SK-N-SH (cell line): Measurements from ENCODE around the gene SEMA4G.

ENCODE experiments used
- CHD2 ChIP-seq: fragments of 150-350 bp; IDR thresholded peaks from 2 replicates; pipeline ENCODE4 v1.6.1; 2018; ENCODE audit warnings: low read length; ENCODE audit not compliant: partially characterized antibody
- CTCF ChIP-seq: fragments of 200-600 bp; sonication (generic); IDR thresholded peaks from 2 replicates; pipeline ENCODE4 v1.6.1; 2017; ENCODE audit warnings: antibody characterized with exemption, mild to moderate bottlenecking, moderate library complexity
- EZH2phosphoT487 ChIP-seq: fragments of 200-600 bp; sonication (generic); IDR thresholded peaks from 2 replicates; pipeline ENCODE4 v1.6.1; 2017; ENCODE audit warnings: low read depth, mixed run types, mild to moderate bottlenecking, antibody characterized with exemption, moderate library complexity, borderline replicate concordance
- MAX ChIP-seq: IDR thresholded peaks from 2 replicates; pipeline ENCODE4 v1.4.0; 2012; ENCODE audit warnings: low read depth
- MEF2A ChIP-seq: IDR thresholded peaks from 2 replicates; pipeline ENCODE4 v1.4.0; 2012; ENCODE audit warnings: low read depth, borderline replicate concordance
- NRF1 ChIP-seq: IDR thresholded peaks from 2 replicates; pipeline ENCODE4 v1.6.1; 2012; ENCODE audit warnings: low read depth, mild to moderate bottlenecking, low read length
- POLR2AphosphoS5 ChIP-seq: IDR thresholded peaks from 2 replicates; pipeline ENCODE4 v1.6.1; 2012; ENCODE audit warnings: low read depth, low read length
- RCOR1 ChIP-seq: fragments of 150-350 bp; IDR thresholded peaks from 2 replicates; pipeline ENCODE4 v1.6.1; 2017; ENCODE audit warnings: antibody characterized with exemption, low read length
- SIN3A ChIP-seq: IDR thresholded peaks from 2 replicates; pipeline ENCODE4 v1.6.1; 2012; ENCODE audit warnings: low read depth, mild to moderate bottlenecking, low read length, moderate library complexity, borderline replicate concordance
- SMC3 ChIP-seq: IDR thresholded peaks from 2 replicates; pipeline ENCODE4 v1.6.1; 2012; ENCODE audit warnings: low read depth, low read length, improper control_type of control experiment
- TAF1 ChIP-seq: IDR thresholded peaks from 2 replicates; pipeline ENCODE4 v1.6.1; 2012; ENCODE audit warnings: low read depth, mild to moderate bottlenecking, low read length, moderate library complexity, borderline replicate concordance
- USF2 ChIP-seq: fragments of 150-350 bp; IDR thresholded peaks from 2 replicates; pipeline ENCODE4 v1.6.1; 2017; ENCODE audit warnings: antibody characterized with exemption, low read length, low read depth, borderline replicate concordance
- YY1 ChIP-seq: IDR thresholded peaks from 2 replicates; pipeline ENCODE4 v1.4.0; 2012; ENCODE audit warnings: low read depth, mild to moderate bottlenecking
- TF ChIP-seq, protein P1 (sequence below): IDR thresholded peaks from 2 replicates; pipeline ENCODE4 v1.6.1; 2012; ENCODE audit warnings: mild to moderate bottlenecking, low read depth, low read length, moderate library complexity

DNA sequence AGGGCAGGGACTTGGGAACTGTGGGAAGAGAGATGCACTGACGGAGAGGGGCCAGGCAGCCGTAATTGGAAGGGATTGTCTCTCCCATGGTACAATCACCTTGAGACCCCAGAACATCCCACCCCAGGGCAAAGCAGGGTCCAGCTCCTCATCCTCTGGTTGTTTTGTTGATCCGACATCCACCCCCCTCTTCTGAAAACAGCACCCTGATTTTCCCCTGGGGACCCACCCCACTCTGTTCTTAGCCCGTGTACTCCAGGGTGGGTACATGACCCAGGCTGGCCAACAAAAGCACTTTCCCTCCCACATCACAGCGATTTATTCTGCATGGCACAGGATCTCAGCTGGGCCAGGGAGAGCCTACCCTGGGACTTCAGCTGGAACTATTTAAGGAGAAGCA, 47.5 kb downstream of the SEMA4G start:
- no peak for TF ChIP-seq NRF1
- no peak for TF ChIP-seq EZH2phosphoT487
- TF ChIP-seq SMC3 = no peak
- no peak for TF ChIP-seq POLR2AphosphoS5
- no peak for TF ChIP-seq CTCF
- TF ChIP-seq MEF2A = no peak
- no peak for TF ChIP-seq MAX
- TF ChIP-seq USF2 = no peak
- TF ChIP-seq TAF1 = no peak
- no peak for TF ChIP-seq RCOR1
- TF ChIP-seq CHD2 = no peak
- TF ChIP-seq, protein P1, sequence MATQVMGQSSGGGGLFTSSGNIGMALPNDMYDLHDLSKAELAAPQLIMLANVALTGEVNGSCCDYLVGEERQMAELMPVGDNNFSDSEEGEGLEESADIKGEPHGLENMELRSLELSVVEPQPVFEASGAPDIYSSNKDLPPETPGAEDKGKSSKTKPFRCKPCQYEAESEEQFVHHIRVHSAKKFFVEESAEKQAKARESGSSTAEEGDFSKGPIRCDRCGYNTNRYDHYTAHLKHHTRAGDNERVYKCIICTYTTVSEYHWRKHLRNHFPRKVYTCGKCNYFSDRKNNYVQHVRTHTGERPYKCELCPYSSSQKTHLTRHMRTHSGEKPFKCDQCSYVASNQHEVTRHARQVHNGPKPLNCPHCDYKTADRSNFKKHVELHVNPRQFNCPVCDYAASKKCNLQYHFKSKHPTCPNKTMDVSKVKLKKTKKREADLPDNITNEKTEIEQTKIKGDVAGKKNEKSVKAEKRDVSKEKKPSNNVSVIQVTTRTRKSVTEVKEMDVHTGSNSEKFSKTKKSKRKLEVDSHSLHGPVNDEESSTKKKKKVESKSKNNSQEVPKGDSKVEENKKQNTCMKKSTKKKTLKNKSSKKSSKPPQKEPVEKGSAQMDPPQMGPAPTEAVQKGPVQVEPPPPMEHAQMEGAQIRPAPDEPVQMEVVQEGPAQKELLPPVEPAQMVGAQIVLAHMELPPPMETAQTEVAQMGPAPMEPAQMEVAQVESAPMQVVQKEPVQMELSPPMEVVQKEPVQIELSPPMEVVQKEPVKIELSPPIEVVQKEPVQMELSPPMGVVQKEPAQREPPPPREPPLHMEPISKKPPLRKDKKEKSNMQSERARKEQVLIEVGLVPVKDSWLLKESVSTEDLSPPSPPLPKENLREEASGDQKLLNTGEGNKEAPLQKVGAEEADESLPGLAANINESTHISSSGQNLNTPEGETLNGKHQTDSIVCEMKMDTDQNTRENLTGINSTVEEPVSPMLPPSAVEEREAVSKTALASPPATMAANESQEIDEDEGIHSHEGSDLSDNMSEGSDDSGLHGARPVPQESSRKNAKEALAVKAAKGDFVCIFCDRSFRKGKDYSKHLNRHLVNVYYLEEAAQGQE = no peak
- TF ChIP-seq YY1 = no peak
- TF ChIP-seq SIN3A = no peak
